Measurements from ENCODE around the gene ZBTB37. TPM values are rescaled to one million over a fixed set of nuclear protein-coding genes. Genes with fewer than 3 reads are reported as not detected.
"Not testable (repeated sequence)": the region's sequence is repeated elsewhere in the genome, so short reads cannot be mapped to it uniquely, and the experiment has no call there.

The ZBTB37 gene
- total and polyA plus RNA-seq, 2 experiments from 2014 or later = 1.8 to 16.2 TPM

DNA sequence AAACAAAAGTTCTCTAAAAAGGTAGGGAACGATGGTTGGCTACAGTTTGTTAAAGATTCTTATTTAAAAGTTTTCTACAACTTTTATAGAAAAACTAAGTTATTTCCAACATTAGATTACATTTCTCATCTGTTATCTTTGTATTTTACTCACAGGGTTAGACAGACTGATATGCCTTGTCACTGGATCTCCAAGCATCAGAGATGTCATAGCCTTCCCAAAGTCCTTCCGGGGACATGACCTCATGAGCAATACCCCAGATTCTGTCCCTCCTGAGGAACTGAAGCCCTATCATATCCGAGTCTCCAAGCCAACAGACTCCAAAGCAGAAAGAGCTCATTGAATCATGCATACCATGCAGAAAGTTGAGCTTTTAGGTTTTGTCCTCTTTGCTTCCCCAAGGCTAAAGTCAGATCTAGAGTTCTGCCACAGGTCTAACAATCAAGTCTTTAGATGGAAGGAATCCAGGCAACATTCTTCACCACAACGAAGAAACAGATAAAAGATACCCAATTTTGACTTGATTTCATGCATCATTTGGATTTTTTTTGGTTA is 10.7 kb upstream of the ZBTB37 start:
- no peaks in the 10 kb centered on the region for H3K9me3 ChIP-seq (ENCODE audit: low read depth)
- H3K27ac ChIP-seq = peak overlapping the region; percentile 7
- TF ChIP-seq, protein P1, sequence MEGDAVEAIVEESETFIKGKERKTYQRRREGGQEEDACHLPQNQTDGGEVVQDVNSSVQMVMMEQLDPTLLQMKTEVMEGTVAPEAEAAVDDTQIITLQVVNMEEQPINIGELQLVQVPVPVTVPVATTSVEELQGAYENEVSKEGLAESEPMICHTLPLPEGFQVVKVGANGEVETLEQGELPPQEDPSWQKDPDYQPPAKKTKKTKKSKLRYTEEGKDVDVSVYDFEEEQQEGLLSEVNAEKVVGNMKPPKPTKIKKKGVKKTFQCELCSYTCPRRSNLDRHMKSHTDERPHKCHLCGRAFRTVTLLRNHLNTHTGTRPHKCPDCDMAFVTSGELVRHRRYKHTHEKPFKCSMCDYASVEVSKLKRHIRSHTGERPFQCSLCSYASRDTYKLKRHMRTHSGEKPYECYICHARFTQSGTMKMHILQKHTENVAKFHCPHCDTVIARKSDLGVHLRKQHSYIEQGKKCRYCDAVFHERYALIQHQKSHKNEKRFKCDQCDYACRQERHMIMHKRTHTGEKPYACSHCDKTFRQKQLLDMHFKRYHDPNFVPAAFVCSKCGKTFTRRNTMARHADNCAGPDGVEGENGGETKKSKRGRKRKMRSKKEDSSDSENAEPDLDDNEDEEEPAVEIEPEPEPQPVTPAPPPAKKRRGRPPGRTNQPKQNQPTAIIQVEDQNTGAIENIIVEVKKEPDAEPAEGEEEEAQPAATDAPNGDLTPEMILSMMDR (IDR thresholded peaks at IDR 0.05; ENCODE audit: low read depth, low read length) = no peak
- no peak for DNase-seq (ENCODE audit: low read depth in 1 of 2, low spot score in 1 of 2)
- no peaks in the 10 kb centered on the region for H3K4me1 ChIP-seq (ENCODE audit: low read depth)
- no peaks in the 10 kb centered on the region for H3K27me3 ChIP-seq
- no peak overlapping the region for H3K4me3 ChIP-seq
- peaks cover 28% of the 10 kb centered on the region for H3K36me3 ChIP-seq

DNA sequence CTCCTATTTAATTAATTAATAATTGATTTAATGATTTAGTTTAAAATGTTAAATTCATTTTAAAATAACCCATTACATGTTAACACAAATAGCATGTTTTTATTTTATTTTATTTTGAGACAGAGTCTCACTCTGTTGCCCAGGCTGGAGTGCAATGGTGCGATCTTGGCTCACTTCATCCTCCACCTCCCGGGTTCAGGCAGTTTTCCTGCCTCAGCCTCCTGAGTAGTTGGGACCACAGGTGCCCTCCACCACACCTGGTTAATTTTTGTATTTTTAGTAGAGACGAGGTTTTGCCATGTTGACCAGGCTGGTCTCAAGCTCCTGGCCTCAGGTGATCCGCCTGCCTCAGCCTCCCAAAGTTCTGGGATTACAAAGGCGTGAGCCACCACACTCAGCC is 8.6 kb upstream of the ZBTB37 start:
- H3K4me3 ChIP-seq; H3K27ac ChIP-seq; H3K27me3 ChIP-seq; DNase-seq (ENCODE audit: low read depth in 1 of 2, low spot score in 1 of 2); H3K4me1 ChIP-seq (ENCODE audit: low read depth); H3K9me3 ChIP-seq (ENCODE audit: low read depth): not testable (repeated sequence)
- H3K36me3 ChIP-seq = peaks cover 41% of the 10 kb centered on the region

DNA sequence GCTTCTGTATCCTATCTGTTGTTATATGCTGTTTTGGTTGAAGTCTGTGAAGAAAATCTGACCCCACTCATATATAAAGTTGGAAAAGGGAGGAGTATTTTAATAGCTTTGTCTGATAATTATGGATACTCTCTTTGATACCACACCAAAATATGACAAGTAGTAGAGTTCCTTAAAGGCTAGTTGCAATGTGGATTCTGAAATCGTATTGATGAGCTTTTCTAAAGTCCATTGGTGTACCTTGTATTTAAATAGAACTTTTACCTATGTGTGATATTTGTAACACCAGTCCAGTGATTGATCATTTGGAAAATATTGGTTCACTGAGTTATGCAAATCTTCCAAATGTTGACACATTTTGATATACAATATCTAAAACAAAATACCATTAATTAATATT is 8.1 kb upstream of the ZBTB37 start:
- H3K27ac ChIP-seq = no peak overlapping the region
- DNase-seq (ENCODE audit: low read depth in 1 of 2, low spot score in 1 of 2) = no peak
- no peaks in the 10 kb centered on the region for H3K27me3 ChIP-seq
- H3K4me1 ChIP-seq (ENCODE audit: low read depth) = peaks cover under 1% of the 10 kb centered on the region
- H3K4me3 ChIP-seq = no peak overlapping the region
- peaks cover 44% of the 10 kb centered on the region for H3K36me3 ChIP-seq
- TF ChIP-seq, protein P1 (IDR thresholded peaks at IDR 0.05; ENCODE audit: low read depth, low read length) = no peak
- no peaks in the 10 kb centered on the region for H3K9me3 ChIP-seq (ENCODE audit: low read depth)

DNA sequence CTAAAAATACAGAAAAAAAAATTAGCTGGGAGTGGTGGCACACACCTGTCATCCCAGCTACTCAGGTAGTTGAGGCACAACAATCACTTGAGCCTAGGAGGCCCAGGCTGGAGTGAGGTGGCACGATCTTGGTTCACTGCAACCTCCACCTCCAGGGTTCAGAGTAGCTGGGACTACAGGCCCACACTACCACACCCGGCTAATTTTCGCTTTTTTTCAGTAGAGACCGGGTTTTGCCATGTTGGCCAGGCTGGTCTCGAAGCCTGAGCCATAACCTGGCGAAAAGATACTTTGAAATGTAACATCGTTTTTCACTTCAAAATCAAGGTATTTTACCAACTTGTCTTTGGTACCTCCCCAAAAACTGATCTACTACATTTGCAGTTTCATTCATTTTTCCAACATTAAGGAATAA is 6.4 kb upstream of the ZBTB37 start:
- TF ChIP-seq, protein P1 (IDR thresholded peaks at IDR 0.05; ENCODE audit: low read depth, low read length) = no peak
- Histone ChIP-seq H3K27ac (peak overlapping the region; percentile 36), H3K4me3 (no peak overlapping the region), H3K36me3 (peaks cover 59% of the 10 kb centered on the region), H3K27me3 (no peaks in the 10 kb centered on the region), H3K4me1 (ENCODE audit: low read depth) (peaks cover 17% of the 10 kb centered on the region), H3K9me3 (ENCODE audit: low read depth) (no peaks in the 10 kb centered on the region)
- peak in 1 of 2 donors; percentile 16 for DNase-seq (ENCODE audit: low read depth in 1 of 2, low spot score in 1 of 2)

DNA sequence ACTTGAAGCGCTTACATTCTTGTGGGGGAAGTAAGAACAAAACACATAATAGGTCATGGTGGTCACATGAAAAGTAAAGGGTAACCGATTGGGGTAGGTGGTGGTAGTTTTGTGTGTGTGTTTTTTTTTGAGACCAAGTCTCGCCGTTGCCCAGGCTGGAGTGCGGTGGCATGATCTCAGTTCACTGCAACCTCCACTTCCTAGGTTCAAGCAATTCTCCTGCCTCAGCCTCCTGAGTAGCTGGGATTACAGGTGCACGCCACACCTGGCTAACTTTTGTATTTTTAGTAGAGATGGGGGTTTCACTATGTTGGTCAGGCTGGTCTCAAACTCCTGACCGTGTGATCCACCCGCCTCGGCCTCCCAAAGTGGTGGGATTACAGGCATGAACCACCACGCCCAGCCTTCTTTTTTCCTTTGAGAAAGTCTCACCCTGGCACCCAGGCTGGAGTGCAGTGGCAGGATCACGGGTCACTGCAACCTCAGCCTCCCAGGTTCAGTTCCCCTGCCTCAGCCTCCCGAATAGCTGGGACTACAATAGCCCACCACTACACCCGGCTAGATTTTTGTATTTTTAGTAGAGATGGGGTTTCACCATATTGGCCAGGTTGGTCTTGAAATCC is 5.9 kb upstream of the ZBTB37 start:
- Histone ChIP-seq H3K4me1 (ENCODE audit: low read depth) (peaks cover 19% of the 10 kb centered on the region), H3K36me3 (peaks cover 55% of the 10 kb centered on the region), H3K27ac (peak overlapping the region; percentile 48)
- not testable (repeated sequence) for H3K4me3 ChIP-seq; H3K9me3 ChIP-seq (ENCODE audit: low read depth); H3K27me3 ChIP-seq
- DNase-seq (ENCODE audit: low read depth in 1 of 2, low spot score in 1 of 2) = peak in 1 of 2 donors; percentile 25

DNA sequence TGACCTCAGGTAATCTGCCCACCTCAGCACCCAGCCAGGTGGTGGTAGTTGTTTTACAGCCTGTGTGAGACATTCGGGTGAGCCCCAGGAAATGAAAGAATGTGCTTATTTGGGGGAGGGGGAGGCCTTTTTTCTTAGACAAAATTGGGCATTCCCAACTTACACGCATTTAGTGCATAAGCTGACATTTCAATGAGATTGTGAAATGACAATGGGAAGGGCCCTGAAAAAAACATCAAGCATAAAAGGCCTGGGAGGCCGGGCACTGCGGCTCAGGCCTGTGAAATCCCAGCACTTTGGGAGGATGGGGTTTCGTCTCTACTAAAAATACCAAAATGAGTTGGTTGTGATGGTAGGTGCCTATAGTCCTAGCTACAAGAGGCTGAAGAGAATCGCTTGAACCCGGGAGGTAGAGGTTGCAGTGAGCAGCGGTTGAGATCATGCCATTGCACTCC is 5.4 kb upstream of the ZBTB37 start:
- Histone ChIP-seq H3K27me3 (no peaks in the 10 kb centered on the region), H3K27ac (peak overlapping the region; percentile 48), H3K36me3 (peaks cover 54% of the 10 kb centered on the region), H3K4me3 (no peak overlapping the region), H3K4me1 (ENCODE audit: low read depth) (peaks cover 19% of the 10 kb centered on the region), H3K9me3 (ENCODE audit: low read depth) (no peaks in the 10 kb centered on the region)
- TF ChIP-seq, protein P1 (IDR thresholded peaks at IDR 0.05; ENCODE audit: low read depth, low read length) = no peak
- DNase-seq (ENCODE audit: low read depth in 1 of 2, low spot score in 1 of 2) = peak in 1 of 2 donors; percentile 34

Data from cardiac muscle cell (in vitro differentiated cells and primary cell).